GM18951 (cell line): ENCODE data around the gene ABHD15.

ENCODE experiments used
- POLR2A ChIP-seq: IDR thresholded peaks from 4 replicates; pipeline ENCODE4 v1.6.1; 2011; ENCODE audit warnings: mild to moderate bottlenecking; ENCODE audit not compliant: insufficient read length, insufficient read depth; ENCODE audit errors: extremely low read depth
- in situ Hi-C: fragments of 300-500 bp; cut with MboI; formaldehyde crosslinking; loops from one replicate; pipeline ENCODE4 v1.12.0; 2022; ENCODE audit warnings: low sequenced_read_pairs, mixed read lengths, inconsistent platforms; ENCODE audit not compliant: unreplicated experiment

The ABHD15 gene

GRCh38 chr17:29546085-29546484 is 20.8 kb downstream of the ABHD15 start:
- no peak for TF ChIP-seq POLR2A
- in situ Hi-C loops: no loop called here

GRCh38 chr17:29544066-29544465 is 22.8 kb downstream of the ABHD15 start:
- TF ChIP-seq POLR2A: no peak
- in situ Hi-C loops: no loop called here

GRCh38 chr17:29533976-29534375 is 32.9 kb downstream of the ABHD15 start:
- in situ Hi-C loops: loop anchor here (10.0 kb wide), 1 partner anchor 159 kb away; no protein-coding TSS in a partner anchor
- TF ChIP-seq POLR2A: no peak

GRCh38 chr17:29526322-29526721 is 40.5 kb downstream of the ABHD15 start:
- no peak for TF ChIP-seq POLR2A
- in situ Hi-C loops: no loop called here

DNA sequence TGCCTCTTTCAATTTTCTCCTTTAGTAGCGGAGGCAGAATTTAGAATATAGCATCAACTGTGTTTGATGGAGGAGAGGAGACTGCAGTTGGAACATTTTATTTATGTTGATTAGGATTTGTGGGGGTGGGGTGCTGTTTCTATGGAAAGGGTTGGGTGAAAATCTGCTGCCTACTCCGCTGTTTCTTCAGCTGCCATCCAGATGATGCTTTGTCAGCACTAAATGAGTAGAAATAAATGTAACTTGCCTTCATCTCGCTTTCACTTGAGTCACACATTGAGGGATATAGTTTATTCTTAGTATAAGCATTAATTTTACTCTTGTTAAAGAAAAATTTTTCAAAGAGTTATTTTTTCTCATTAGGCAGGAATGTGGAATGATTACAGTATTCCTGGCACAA is 42.1 kb downstream of the ABHD15 start:
- in situ Hi-C loops: no loop called here

DNA sequence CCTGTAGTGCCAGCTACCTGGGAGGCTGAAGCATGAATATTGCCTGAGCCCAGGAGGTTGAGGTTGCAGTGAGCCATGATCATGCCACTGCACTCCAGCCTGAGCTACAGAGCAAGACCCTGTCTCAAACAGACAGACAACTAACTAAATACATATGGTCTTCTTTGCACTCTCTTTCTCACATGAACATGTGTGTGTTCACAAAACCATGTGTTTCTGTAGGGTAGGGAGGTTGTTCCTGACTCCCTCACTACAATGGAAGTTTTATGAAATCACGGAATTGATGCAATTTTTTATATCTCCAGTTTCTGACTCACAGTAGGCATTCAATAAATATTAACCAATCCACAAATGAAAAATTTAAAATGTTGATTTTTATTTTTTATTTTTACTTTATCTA is 48.5 kb downstream of the ABHD15 start:
- in situ Hi-C loops: no loop called here
- TF ChIP-seq POLR2A: no peak

More for the DNA sequence above, 42.1 kb downstream of the ABHD15 start:
- no peak for TF ChIP-seq POLR2A

DNA sequence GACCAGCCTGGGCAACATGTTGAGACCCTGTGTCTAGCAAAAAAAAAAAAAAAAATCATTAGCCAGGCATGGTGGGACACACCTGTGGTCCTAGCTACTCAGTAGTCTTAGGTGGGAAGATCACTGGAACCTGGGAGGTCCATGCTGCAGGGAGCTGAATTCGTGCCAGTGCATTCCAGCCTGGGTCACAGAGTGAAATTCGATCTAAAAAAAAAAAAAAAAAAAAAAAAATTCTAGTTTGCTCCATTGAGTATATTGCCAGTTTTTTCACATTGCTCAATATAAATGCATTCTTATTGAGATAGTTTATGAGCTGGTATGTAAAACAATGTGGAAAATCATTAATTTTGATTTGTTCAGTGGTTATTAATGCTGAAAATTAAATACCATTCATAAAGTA is 52.0 kb downstream of the ABHD15 start:
- in situ Hi-C loops: no loop called here
- no peak for TF ChIP-seq POLR2A

- TF ChIP-seq POLR2A: no peak
- in situ Hi-C loops: no loop called here
These were observed 55.9 kb downstream of the ABHD15 start for GRCh38 chr17:29510953-29511352.
